Stimulated activated CD4-positive, alpha-beta T cell treated with anti-CD3 and anti-CD28 coated beads, Interleukin-12 subunit alpha, Interleukin-12 subunit beta, amount 100 ng/mL, for 4 hours (primary cell): ENCODE measurements around the gene APOF.
"Not testable (repeated sequence)": the region's sequence is repeated elsewhere in the genome, so short reads cannot be mapped to it uniquely, and the experiment has no call there.

Source experiments
- DNase-seq: peaks from one replicate; pipeline ENCODE4 v3.0.0-alpha.2; 2020

APOF gene

GRCh38 chr12:56330936-56331490 is 31.6 kb downstream of the APOF start:
- no peak for DNase-seq

GRCh38 chr12:56326533-56326932 is 36.1 kb downstream of the APOF start:
- DNase-seq: no peak

DNA sequence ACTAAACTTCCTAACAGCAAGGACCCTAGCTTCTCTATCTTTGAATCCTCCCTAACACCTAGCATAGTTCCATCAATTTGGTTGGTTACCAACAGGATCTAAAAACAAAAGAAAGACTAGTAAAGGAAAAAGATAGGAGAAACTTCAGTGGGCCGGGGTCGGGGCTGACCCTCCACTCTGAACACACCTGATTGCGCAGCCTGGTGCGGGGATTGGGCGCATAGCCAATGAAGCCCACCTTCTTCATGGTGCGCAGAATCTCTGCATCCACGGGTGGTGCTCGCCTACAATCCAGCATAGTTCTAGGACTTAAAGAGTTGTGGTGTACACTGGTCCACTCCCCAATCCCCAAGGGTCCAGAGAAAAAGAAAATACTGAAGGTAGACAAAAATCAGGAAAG is 36.5 kb downstream of the APOF start:
- DNase-seq: no peak

DNA sequence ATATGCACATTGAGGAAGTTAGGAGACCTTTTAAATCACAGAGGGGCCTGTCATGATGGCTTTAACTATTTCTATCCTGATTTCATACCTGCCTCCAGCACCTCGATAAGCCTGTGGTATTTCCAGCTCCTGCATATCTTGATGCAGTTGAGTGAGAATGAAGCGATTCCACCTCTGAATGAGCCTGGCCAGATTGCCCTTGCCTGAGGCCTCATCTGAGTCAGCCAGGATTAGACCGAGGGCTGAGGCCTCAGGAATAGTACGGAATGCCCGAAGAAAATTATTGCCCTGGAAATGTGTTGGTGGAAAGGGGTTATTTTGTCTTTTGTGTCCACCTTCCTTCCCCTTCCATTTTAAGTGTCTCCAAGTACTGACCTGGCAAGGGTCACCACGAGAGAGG is 38.5 kb downstream of the APOF start:
- DNase-seq: no peak

- not testable (repeated sequence) for DNase-seq
These were observed 41.0 kb downstream of the APOF start for GRCh38 chr12:56321610-56322009.

- no peak for DNase-seq
These were observed 41.6 kb downstream of the APOF start for GRCh38 chr12:56321027-56321426.

- no peak for DNase-seq
These were observed 45.0 kb downstream of the APOF start for GRCh38 chr12:56317675-56318074.

- DNase-seq: peak; percentile 87
These were observed 46.8 kb downstream of the APOF start, which contains the start of gene CNPY2 for GRCh38 chr12:56315622-56316473. CNPY2 (minus strand) TSS chr12:56315988; CDS start chr12:56315217, 771 bp downstream.

DNA sequence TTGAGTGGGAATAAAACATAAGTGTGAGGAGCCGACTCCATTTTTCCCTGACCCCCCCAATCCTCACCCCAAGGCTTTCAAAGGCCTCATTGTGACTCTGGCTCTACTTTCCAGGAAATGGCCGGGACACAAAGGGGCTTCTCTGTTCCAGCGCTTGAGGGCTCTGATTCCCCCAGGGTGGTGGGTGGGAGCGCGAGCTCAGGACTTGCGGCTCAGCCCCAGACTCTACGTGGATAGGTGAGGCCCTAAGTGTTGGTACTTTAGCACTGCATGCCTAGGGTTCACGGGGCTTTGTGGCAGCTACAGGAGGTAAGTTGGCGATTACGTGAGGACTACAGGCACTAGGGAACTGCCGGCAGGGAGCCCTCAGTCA is 47.4 kb downstream of the APOF start:
- no peak for DNase-seq

GRCh38 chr12:56311003-56311402 is 51.7 kb downstream of the APOF start:
- DNase-seq: no peak
